CD4-positive, alpha-beta memory T cell (primary cell): ENCODE measurements around the gene IFT88. TPM values are rescaled to one million over a fixed set of nuclear protein-coding genes. Genes with fewer than 3 reads are reported as not detected.
"Not testable (repeated sequence)": the region's sequence is repeated elsewhere in the genome, so short reads cannot be mapped to it uniquely, and the experiment has no call there.

Experiments
- CTCF ChIA-PET: fragments of 350-600 bp; sonication (Branson Sonifier 250); formaldehyde crosslinking; loops from one replicate; lab custom pipeline; 2021; ENCODE audit warnings: inconsistent platforms; ENCODE audit not compliant: partially characterized antibody; lab: Charles Lee
- POLR2A ChIA-PET: fragments of 350-600 bp; sonication (Branson Sonifier 250); formaldehyde crosslinking; loops from one replicate; lab custom pipeline; 2021; ENCODE audit not compliant: partially characterized antibody; lab: Charles Lee
- DNase-seq, 5 donors: peaks; one replicate each; pipeline versions ENCODE4 v3.0.0 to v3.0.0-alpha.2; 2020 to 2022; ENCODE audit warnings: mixed read lengths in 1 of 5
- H3K27ac ChIP-seq: one replicate; pipeline ENCODE4 v1.7.0; 2013; ENCODE audit warnings: low read depth, low read length
- H3K27me3 ChIP-seq: 2 replicates; pipeline ENCODE4 v1.7.0; 2013; ENCODE audit warnings: mild to moderate bottlenecking, low read length, moderate library complexity; ENCODE audit not compliant: insufficient read depth
- H3K36me3 ChIP-seq: 2 replicates; pipeline ENCODE4 v1.7.0; 2013; ENCODE audit warnings: mild to moderate bottlenecking, low read length, moderate library complexity; ENCODE audit not compliant: insufficient read depth
- H3K4me1 ChIP-seq: 2 replicates; pipeline ENCODE4 v1.7.0; 2013; ENCODE audit warnings: mild to moderate bottlenecking, low read length, moderate library complexity; ENCODE audit not compliant: insufficient read depth
- H3K4me3 ChIP-seq, 2 donors: one replicate each; pipeline ENCODE4 v1.7.0; 2013; ENCODE audit warnings: low read length in 2 of 2, mild to moderate bottlenecking in 1 of 2
- H3K9me3 ChIP-seq, 2 donors: one replicate each; pipeline ENCODE4 v1.7.0; 2013; ENCODE audit warnings: low read length in 2 of 2, control low read depth in 1 of 2; ENCODE audit not compliant: control insufficient read depth in 1 of 2
- H3K27ac Mint-ChIP-seq, 7 donors: one replicate each; pipeline ENCODE4 v1.8.0; 2020 to 2021; ENCODE audit warnings: mixed read lengths in 7 of 7, mild to moderate bottlenecking in 6 of 7, inconsistent platforms in 3 of 7, moderate library complexity in 3 of 7
- H3K27me3 Mint-ChIP-seq, 2 donors: one replicate each; pipeline ENCODE4 v1.8.0; 2020 to 2021; ENCODE audit warnings: mixed read lengths in 2 of 2
- H3K36me3 Mint-ChIP-seq, 2 donors: one replicate each; pipeline ENCODE4 v1.8.0; 2020 to 2021; ENCODE audit warnings: mixed read lengths in 2 of 2, inconsistent platforms in 1 of 2, mild to moderate bottlenecking in 1 of 2
- H3K4me1 Mint-ChIP-seq, 4 donors: one replicate each; pipeline ENCODE4 v1.8.0; 2020 to 2021; ENCODE audit warnings: mixed read lengths in 4 of 4, mild to moderate bottlenecking in 1 of 4
- H3K4me3 Mint-ChIP-seq, 8 donors: one replicate each; pipeline ENCODE4 v1.8.0; 2020 to 2021; ENCODE audit warnings: mixed read lengths in 8 of 8, mild to moderate bottlenecking in 7 of 8, moderate library complexity in 6 of 8, inconsistent platforms in 3 of 8
- H3K9me3 Mint-ChIP-seq, 8 donors: one replicate each; pipeline ENCODE4 v1.8.0; 2020 to 2021; ENCODE audit warnings: mixed read lengths in 8 of 8, mild to moderate bottlenecking in 5 of 8, inconsistent platforms in 3 of 8, moderate library complexity in 1 of 8
- intact Hi-C: fragments of 100-400 bp; cut with micrococcal nuclease; formaldehyde crosslinking; loops from one replicate; pipeline ENCODE4 v1.15.1; 2023
- polyA plus RNA-seq, 2 donors: library from polyadenylated mRNA; unstranded; fragments of 300-500 nt; fragmentation: Illumina TruSeq; gene quantifications; one replicate each; pipeline ENCODE4 v1.2.3, GENCODE V29; 2021
- total RNA-seq, 2 experiments: library from RNA; stranded (reverse); gene quantifications; one replicate each; pipeline ENCODE4 v1.2.3, GENCODE V29; 2021

The IFT88 gene
- total and polyA plus RNA-seq, 4 experiments from 2014 or later: 5.0 to 9.8 (median 8.0) TPM

GRCh38 chr13:20681481-20681880, 114.5 kb downstream of the IFT88 start:
- H3K4me3 ChIP-seq, H3K27me3 ChIP-seq, H3K9me3 Mint-ChIP-seq, H3K27ac Mint-ChIP-seq, H3K4me3 Mint-ChIP-seq, H3K27me3 Mint-ChIP-seq, H3K27ac ChIP-seq, H3K4me1 ChIP-seq, H3K4me1 Mint-ChIP-seq, H3K36me3 ChIP-seq, POLR2A ChIA-PET, intact Hi-C loops, DNase-seq, H3K9me3 ChIP-seq: not testable (repeated sequence)
- peaks cover 5 to 17% of the 10 kb centered on the region in 2 donors for H3K36me3 Mint-ChIP-seq
- CTCF ChIA-PET: interaction anchor here (0.6 kb wide), 1 partner anchor 201 kb away, joined by 4 read pairs; no protein-coding TSS in a partner anchor

GRCh38 chr13:20682061-20682460, 115.1 kb downstream of the IFT88 start:
- Histone ChIP-seq H3K27ac (no peak overlapping the region), H3K36me3 (no peaks in the 10 kb centered on the region), H3K9me3 (no peaks in the 10 kb centered on the region), H3K27me3 (no peaks in the 10 kb centered on the region), H3K4me1 (no peaks in the 10 kb centered on the region), H3K4me3 (no peak overlapping the region)
- no peak overlapping the region for H3K27ac Mint-ChIP-seq
- no peaks in the 10 kb centered on the region for H3K4me1 Mint-ChIP-seq
- H3K36me3 Mint-ChIP-seq: peaks cover 5 to 14% of the 10 kb centered on the region in 2 donors
- ChIA-PET POLR2A (no interaction called here), CTCF (interaction anchor here (0.6 kb wide), 1 partner anchor 200 kb away, joined by 4 read pairs; no protein-coding TSS in a partner anchor)
- H3K27me3 Mint-ChIP-seq: no peaks in the 10 kb centered on the region
- DNase-seq: no peak
- intact Hi-C loops: no loop called here
- H3K9me3 Mint-ChIP-seq: no peaks in the 10 kb centered on the region
- no peak overlapping the region for H3K4me3 Mint-ChIP-seq

- no peaks in the 10 kb centered on the region for H3K27me3 Mint-ChIP-seq
- no peaks in the 10 kb centered on the region for H3K27me3 ChIP-seq
- H3K9me3 Mint-ChIP-seq: no peaks in the 10 kb centered on the region
- H3K4me1 Mint-ChIP-seq: no peaks in the 10 kb centered on the region
- no peak for DNase-seq
- CTCF ChIA-PET: no interaction called here
- no peak overlapping the region for H3K4me3 ChIP-seq
- no peaks in the 10 kb centered on the region for H3K9me3 ChIP-seq
- H3K27ac Mint-ChIP-seq: no peak overlapping the region
- POLR2A ChIA-PET: no interaction called here
- H3K4me1 ChIP-seq: no peaks in the 10 kb centered on the region
- no peak overlapping the region for H3K4me3 Mint-ChIP-seq
- intact Hi-C loops: no loop called here
- no peaks in the 10 kb centered on the region for H3K36me3 ChIP-seq
- peaks cover 8 to 18% of the 10 kb centered on the region in 2 donors for H3K36me3 Mint-ChIP-seq
- H3K27ac ChIP-seq: no peak overlapping the region
These were observed 117.1 kb downstream of the IFT88 start for GRCh38 chr13:20684041-20684440.

- POLR2A ChIA-PET: no interaction called here
- Mint-ChIP-seq H3K36me3 (peaks cover 8 to 22% of the 10 kb centered on the region in 2 donors), H3K27ac (no peak overlapping the region), H3K27me3 (no peaks in the 10 kb centered on the region), H3K4me3 (no peak overlapping the region), H3K9me3 (no peaks in the 10 kb centered on the region), H3K4me1 (no peaks in the 10 kb centered on the region)
- no peak for DNase-seq
- CTCF ChIA-PET: no interaction called here
- no peaks in the 10 kb centered on the region for H3K36me3 ChIP-seq
- intact Hi-C loops: no loop called here
- no peaks in the 10 kb centered on the region for H3K9me3 ChIP-seq
- H3K4me3 ChIP-seq: no peak overlapping the region
- H3K27ac ChIP-seq: no peak overlapping the region
- no peaks in the 10 kb centered on the region for H3K4me1 ChIP-seq
- no peaks in the 10 kb centered on the region for H3K27me3 ChIP-seq
These were observed 117.6 kb downstream of the IFT88 start for GRCh38 chr13:20684546-20684945.

- no peak for DNase-seq
- H3K4me1 Mint-ChIP-seq: no peaks in the 10 kb centered on the region
- H3K36me3 Mint-ChIP-seq: peaks cover 8 to 28% of the 10 kb centered on the region in 2 donors
- Histone ChIP-seq H3K4me3 (no peak overlapping the region), H3K27me3 (no peaks in the 10 kb centered on the region), H3K4me1 (no peaks in the 10 kb centered on the region), H3K27ac (no peak overlapping the region), H3K36me3 (no peaks in the 10 kb centered on the region), H3K9me3 (no peaks in the 10 kb centered on the region)
- ChIA-PET CTCF (no interaction called here), POLR2A (no interaction called here)
- no peak overlapping the region for H3K4me3 Mint-ChIP-seq
- no peaks in the 10 kb centered on the region for H3K9me3 Mint-ChIP-seq
- no peaks in the 10 kb centered on the region for H3K27me3 Mint-ChIP-seq
- H3K27ac Mint-ChIP-seq: no peak overlapping the region
- intact Hi-C loops: no loop called here
These were observed 118.1 kb downstream of the IFT88 start for GRCh38 chr13:20685092-20685491.

- Mint-ChIP-seq H3K4me3 (no peak overlapping the region), H3K4me1 (no peaks in the 10 kb centered on the region), H3K36me3 (peaks cover 8 to 25% of the 10 kb centered on the region in 2 donors), H3K9me3 (no peaks in the 10 kb centered on the region), H3K27ac (no peak overlapping the region), H3K27me3 (no peaks in the 10 kb centered on the region)
- Histone ChIP-seq H3K27me3 (no peaks in the 10 kb centered on the region), H3K4me1 (no peaks in the 10 kb centered on the region), H3K4me3 (no peak overlapping the region), H3K36me3 (no peaks in the 10 kb centered on the region), H3K9me3 (no peaks in the 10 kb centered on the region), H3K27ac (no peak overlapping the region)
- ChIA-PET CTCF (no interaction called here), POLR2A (no interaction called here)
- intact Hi-C loops: no loop called here
- DNase-seq: no peak
These were observed 119.2 kb downstream of the IFT88 start for GRCh38 chr13:20686167-20686566.

- no peaks in the 10 kb centered on the region for H3K36me3 ChIP-seq
- no peak overlapping the region for H3K4me3 Mint-ChIP-seq
- H3K36me3 Mint-ChIP-seq: peaks cover 8 to 25% of the 10 kb centered on the region in 2 donors
- no peaks in the 10 kb centered on the region for H3K4me1 Mint-ChIP-seq
- H3K9me3 ChIP-seq: no peaks in the 10 kb centered on the region
- DNase-seq: no peak
- H3K4me1 ChIP-seq: no peaks in the 10 kb centered on the region
- intact Hi-C loops: no loop called here
- H3K27me3 Mint-ChIP-seq: no peaks in the 10 kb centered on the region
- no peaks in the 10 kb centered on the region for H3K9me3 Mint-ChIP-seq
- no peak overlapping the region for H3K27ac Mint-ChIP-seq
- no peak overlapping the region for H3K27ac ChIP-seq
- ChIA-PET CTCF (no interaction called here), POLR2A (no interaction called here)
- H3K27me3 ChIP-seq: no peaks in the 10 kb centered on the region
- no peak overlapping the region for H3K4me3 ChIP-seq
These were observed 120.1 kb downstream of the IFT88 start for GRCh38 chr13:20686863-20687579.
